HL-60 (cell line): Measurements from ENCODE around the gene SYT13.

Source experiments
- DNase-seq, 2 experiments: peaks; one replicate each; pipeline ENCODE4 v3.0.0-alpha.2; 2010 to 2020; ENCODE audit warnings: low read depth in 1 of 2, low spot score in 1 of 2
- H3K27ac ChIP-seq: fragments of 250-450 bp; sonication (Bioruptor Pico); replicated peaks from 2 replicates; pipeline ENCODE4 v1.5.1; 2020; ENCODE audit warnings: mild to moderate bottlenecking, moderate library complexity
- H3K27me3 ChIP-seq: fragments of 250-450 bp; sonication (Bioruptor Pico); 2 replicates; pipeline ENCODE4 v1.5.1; 2021; ENCODE audit warnings: mild to moderate bottlenecking, moderate library complexity; ENCODE audit not compliant: insufficient read depth, poor library complexity, severe bottlenecking
- H3K4me3 ChIP-seq: replicated peaks from 2 replicates; pipeline ENCODE4 v1.5.1; 2011; ENCODE audit warnings: mild to moderate bottlenecking, control low read depth, low read length; ENCODE audit not compliant: insufficient read depth
- GABPA ChIP-seq: IDR thresholded peaks from 2 replicates; pipeline ENCODE4 v1.6.1; 2012; ENCODE audit warnings: low read depth
- POLR2AphosphoS5 ChIP-seq: IDR thresholded peaks from 2 replicates; pipeline ENCODE4 v1.6.1; 2012; ENCODE audit warnings: low read depth
- SPI1 ChIP-seq: IDR thresholded peaks from 2 replicates; pipeline ENCODE4 v1.6.1; 2012; ENCODE audit warnings: low read depth, mild to moderate bottlenecking, borderline replicate concordance
- TF ChIP-seq, protein P1 (sequence below): IDR thresholded peaks from 2 replicates; pipeline ENCODE4 v1.6.1; 2012; ENCODE audit warnings: low read depth; ENCODE audit not compliant: insufficient replicate concordance
- TF ChIP-seq, protein P2 (sequence below): IDR thresholded peaks from one replicate; pipeline ENCODE4 v1.5.1; 2011; ENCODE audit warnings: low read length, control low read depth, inconsistent platforms; ENCODE audit not compliant: insufficient read depth

Gene SYT13

DNA sequence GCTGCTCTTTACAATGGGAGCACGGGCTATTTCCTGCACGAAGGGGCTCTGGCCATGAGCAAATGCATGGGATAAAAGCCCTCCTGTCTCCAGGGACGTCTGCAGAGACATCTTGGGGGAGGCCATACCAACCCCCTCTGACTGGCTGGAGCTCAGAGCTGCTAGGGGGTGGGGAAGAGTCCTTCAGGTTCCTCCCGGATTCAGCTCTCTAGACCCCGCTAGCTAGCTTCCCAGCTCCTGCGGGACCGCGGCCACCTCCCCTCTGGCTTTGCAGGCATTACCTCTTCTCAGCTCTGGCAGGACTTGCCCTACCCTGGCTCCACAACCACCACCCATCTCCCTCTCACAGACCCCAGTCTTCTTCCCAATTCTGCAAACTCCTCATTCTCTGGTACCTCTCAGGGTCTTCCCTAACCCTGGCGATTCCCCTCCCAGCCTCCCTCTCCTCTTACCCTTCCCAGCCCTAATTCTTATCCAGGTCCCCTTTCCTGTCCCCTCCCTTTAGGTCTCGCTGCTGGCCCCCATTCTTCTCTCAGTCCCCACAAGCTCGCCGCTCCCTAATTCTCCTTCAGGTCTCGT lies 802 bp downstream of the SYT13 start:
- H3K27me3 ChIP-seq = peaks cover 37% of the 10 kb centered on the region
- no peak overlapping the region for H3K4me3 ChIP-seq
- H3K27ac ChIP-seq = no peak overlapping the region
- TF ChIP-seq GABPA (no peak), POLR2AphosphoS5 (no peak), SPI1 (no peak)
- TF ChIP-seq, protein P1, sequence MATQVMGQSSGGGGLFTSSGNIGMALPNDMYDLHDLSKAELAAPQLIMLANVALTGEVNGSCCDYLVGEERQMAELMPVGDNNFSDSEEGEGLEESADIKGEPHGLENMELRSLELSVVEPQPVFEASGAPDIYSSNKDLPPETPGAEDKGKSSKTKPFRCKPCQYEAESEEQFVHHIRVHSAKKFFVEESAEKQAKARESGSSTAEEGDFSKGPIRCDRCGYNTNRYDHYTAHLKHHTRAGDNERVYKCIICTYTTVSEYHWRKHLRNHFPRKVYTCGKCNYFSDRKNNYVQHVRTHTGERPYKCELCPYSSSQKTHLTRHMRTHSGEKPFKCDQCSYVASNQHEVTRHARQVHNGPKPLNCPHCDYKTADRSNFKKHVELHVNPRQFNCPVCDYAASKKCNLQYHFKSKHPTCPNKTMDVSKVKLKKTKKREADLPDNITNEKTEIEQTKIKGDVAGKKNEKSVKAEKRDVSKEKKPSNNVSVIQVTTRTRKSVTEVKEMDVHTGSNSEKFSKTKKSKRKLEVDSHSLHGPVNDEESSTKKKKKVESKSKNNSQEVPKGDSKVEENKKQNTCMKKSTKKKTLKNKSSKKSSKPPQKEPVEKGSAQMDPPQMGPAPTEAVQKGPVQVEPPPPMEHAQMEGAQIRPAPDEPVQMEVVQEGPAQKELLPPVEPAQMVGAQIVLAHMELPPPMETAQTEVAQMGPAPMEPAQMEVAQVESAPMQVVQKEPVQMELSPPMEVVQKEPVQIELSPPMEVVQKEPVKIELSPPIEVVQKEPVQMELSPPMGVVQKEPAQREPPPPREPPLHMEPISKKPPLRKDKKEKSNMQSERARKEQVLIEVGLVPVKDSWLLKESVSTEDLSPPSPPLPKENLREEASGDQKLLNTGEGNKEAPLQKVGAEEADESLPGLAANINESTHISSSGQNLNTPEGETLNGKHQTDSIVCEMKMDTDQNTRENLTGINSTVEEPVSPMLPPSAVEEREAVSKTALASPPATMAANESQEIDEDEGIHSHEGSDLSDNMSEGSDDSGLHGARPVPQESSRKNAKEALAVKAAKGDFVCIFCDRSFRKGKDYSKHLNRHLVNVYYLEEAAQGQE = no peak
- TF ChIP-seq, protein P2, sequence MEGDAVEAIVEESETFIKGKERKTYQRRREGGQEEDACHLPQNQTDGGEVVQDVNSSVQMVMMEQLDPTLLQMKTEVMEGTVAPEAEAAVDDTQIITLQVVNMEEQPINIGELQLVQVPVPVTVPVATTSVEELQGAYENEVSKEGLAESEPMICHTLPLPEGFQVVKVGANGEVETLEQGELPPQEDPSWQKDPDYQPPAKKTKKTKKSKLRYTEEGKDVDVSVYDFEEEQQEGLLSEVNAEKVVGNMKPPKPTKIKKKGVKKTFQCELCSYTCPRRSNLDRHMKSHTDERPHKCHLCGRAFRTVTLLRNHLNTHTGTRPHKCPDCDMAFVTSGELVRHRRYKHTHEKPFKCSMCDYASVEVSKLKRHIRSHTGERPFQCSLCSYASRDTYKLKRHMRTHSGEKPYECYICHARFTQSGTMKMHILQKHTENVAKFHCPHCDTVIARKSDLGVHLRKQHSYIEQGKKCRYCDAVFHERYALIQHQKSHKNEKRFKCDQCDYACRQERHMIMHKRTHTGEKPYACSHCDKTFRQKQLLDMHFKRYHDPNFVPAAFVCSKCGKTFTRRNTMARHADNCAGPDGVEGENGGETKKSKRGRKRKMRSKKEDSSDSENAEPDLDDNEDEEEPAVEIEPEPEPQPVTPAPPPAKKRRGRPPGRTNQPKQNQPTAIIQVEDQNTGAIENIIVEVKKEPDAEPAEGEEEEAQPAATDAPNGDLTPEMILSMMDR = no peak
- no peak for DNase-seq

DNA sequence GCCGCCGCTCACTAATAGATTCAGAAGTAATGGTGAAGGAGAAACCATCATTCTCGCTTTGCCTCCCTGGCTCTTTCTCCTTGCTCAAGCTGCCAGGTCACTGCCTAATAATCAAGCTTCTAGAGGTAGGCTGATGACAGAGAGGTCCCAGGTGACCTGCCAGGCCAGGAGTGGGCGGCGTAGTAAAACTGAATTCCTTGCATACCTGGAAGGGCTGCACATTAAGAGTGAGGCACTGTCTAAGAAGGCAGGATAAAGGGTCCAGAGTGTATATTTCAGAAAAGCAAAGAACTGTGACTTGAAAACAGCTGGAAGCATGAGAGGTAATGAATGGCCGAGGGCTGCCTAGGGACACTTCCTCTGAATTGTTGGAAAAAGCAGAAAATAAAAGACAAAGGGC lies 4.1 kb downstream of the SYT13 start:
- Histone ChIP-seq H3K27ac (no peak overlapping the region), H3K27me3 (peaks cover 30% of the 10 kb centered on the region), H3K4me3 (no peak overlapping the region)
- TF ChIP-seq GABPA (no peak), SPI1 (no peak), POLR2AphosphoS5 (no peak)
- TF ChIP-seq, protein P2 = no peak
- TF ChIP-seq, protein P1 = no peak
- no peak for DNase-seq

DNA sequence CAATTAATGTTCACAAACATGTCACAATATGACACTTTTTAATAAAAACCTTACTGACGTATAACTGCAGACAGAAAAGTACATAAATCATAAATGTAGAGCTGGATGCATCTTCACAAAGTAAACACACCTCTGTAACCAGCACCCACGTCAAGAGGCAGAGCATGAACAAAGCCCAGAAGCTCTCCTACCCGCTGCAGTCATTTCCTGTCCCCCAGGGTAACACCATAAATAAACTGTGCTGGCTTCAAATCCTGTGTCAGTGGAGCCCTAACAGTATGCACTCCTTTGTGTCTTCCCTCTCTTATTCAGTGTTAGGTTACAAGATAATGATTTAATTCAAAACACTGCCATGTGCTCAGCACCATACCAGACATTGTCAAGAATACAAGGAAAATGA lies 5.7 kb downstream of the SYT13 start:
- no peak for DNase-seq
- TF ChIP-seq GABPA (no peak), POLR2AphosphoS5 (no peak), SPI1 (no peak)
- TF ChIP-seq, protein P2 = no peak
- TF ChIP-seq, protein P1 = no peak
- H3K27me3 ChIP-seq = peaks cover 16% of the 10 kb centered on the region
- H3K27ac ChIP-seq = no peak overlapping the region
- no peak overlapping the region for H3K4me3 ChIP-seq
